Activated CD4-positive, alpha-beta memory T cell treated with anti-CD3 and anti-CD28 coated beads for 36 hours (primary cell): ENCODE measurements around the gene DAB2IP. TPM values are rescaled to one million over a fixed set of nuclear protein-coding genes. Genes with fewer than 3 reads are reported as not detected.
A peak's percentile ranks its signal among the peaks of the same experiment; 100 is the strongest.

Experiments
- CTCF ChIA-PET: fragments of 350-600 bp; sonication (Branson Sonifier 250); formaldehyde crosslinking; loops from one replicate; lab custom pipeline; 2021; ENCODE audit warnings: antibody characterized with exemption, inconsistent platforms; lab: Charles Lee
- POLR2A ChIA-PET: fragments of 350-600 bp; sonication (Branson Sonifier 250); formaldehyde crosslinking; loops from one replicate; lab custom pipeline; 2021; ENCODE audit warnings: antibody characterized with exemption; lab: Charles Lee
- DNase-seq: peaks from one replicate; pipeline ENCODE4 v3.0.0-alpha.2; 2020
- H3K27ac Mint-ChIP-seq: one replicate; pipeline ENCODE4 v1.8.0; 2021; ENCODE audit warnings: mixed read lengths
- H3K27me3 Mint-ChIP-seq: one replicate; pipeline ENCODE4 v1.8.0; 2021; ENCODE audit warnings: mixed read lengths
- H3K36me3 Mint-ChIP-seq: one replicate; pipeline ENCODE4 v1.8.0; 2021; ENCODE audit warnings: mixed read lengths
- H3K4me1 Mint-ChIP-seq: one replicate; pipeline ENCODE4 v1.8.0; 2021; ENCODE audit warnings: low read depth, mixed read lengths
- H3K4me3 Mint-ChIP-seq: one replicate; pipeline ENCODE4 v1.8.0; 2021; ENCODE audit warnings: mild to moderate bottlenecking, mixed read lengths
- H3K9me3 Mint-ChIP-seq: one replicate; pipeline ENCODE4 v1.8.0; 2021; ENCODE audit warnings: mixed read lengths
- intact Hi-C: fragments of 100-400 bp; cut with micrococcal nuclease; formaldehyde crosslinking; loops from one replicate; pipeline ENCODE4 v1.15.1; 2023
- total RNA-seq, 2 experiments: library from RNA; stranded (reverse); gene quantifications; one replicate each; pipeline ENCODE4 v1.2.3, GENCODE V29; 2021

The DAB2IP gene
- total RNA-seq, 2 experiments from 2014 or later: not detected

DNA sequence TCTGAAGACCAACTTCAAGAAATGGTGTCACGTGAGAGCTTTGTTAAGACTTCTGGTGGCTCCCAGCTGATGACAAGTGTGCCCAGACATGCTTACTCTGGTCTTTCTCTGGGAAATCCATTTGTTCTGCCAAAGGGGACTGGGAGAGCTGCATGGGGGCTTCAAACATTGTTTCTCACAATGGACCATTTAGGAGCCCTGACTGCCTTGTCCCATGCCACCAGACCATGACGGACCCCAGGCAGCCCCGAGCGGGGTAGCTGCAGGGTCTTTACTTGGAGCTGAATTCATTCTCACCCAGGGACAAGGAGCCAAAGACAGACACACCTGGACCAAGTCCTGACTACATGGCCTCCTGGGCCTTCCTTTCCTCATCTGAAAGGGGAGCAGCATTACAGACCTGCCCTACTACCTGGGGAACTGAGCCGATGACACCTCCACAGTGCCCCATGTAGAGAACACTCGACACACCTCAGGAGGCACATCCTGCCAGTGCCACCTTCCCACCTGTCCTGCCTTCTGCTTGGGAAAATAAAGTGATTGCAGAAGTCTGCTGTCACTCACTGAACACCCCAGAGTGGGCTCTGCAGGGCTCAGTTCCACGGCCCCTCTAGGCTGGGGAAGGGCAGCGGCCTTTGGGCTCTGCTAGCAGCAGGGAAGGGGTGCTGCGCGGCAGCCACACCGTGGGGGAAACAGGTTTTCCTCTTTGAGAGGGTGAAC is 169.0 kb downstream of the DAB2IP start:
- Mint-ChIP-seq H3K36me3 (no peaks in the 10 kb centered on the region), H3K27ac (no peak overlapping the region), H3K27me3 (no peaks in the 10 kb centered on the region), H3K4me1 (no peaks in the 10 kb centered on the region), H3K9me3 (no peaks in the 10 kb centered on the region), H3K4me3 (no peak overlapping the region)
- CTCF ChIA-PET: no interaction called here
- POLR2A ChIA-PET: no interaction called here
- no peak for DNase-seq
- intact Hi-C loops: no loop called here

GRCh38 chr9:121821326-121821725 is 169.9 kb downstream of the DAB2IP start:
- Mint-ChIP-seq H3K4me3 (no peak overlapping the region), H3K36me3 (no peaks in the 10 kb centered on the region), H3K4me1 (no peaks in the 10 kb centered on the region), H3K27ac (no peak overlapping the region), H3K27me3 (no peaks in the 10 kb centered on the region), H3K9me3 (no peaks in the 10 kb centered on the region)
- DNase-seq: no peak
- ChIA-PET POLR2A (no interaction called here), CTCF (no interaction called here)
- intact Hi-C loops: no loop called here

GRCh38 chr9:121822093-121823085 is 171.0 kb downstream of the DAB2IP start:
- Mint-ChIP-seq H3K4me3 (no peak overlapping the region), H3K36me3 (no peaks in the 10 kb centered on the region), H3K27ac (no peak overlapping the region), H3K9me3 (no peaks in the 10 kb centered on the region), H3K4me1 (no peaks in the 10 kb centered on the region), H3K27me3 (no peaks in the 10 kb centered on the region)
- DNase-seq: peak; percentile 9
- intact Hi-C loops: no loop called here
- POLR2A ChIA-PET: no interaction called here
- CTCF ChIA-PET: no interaction called here

DNA sequence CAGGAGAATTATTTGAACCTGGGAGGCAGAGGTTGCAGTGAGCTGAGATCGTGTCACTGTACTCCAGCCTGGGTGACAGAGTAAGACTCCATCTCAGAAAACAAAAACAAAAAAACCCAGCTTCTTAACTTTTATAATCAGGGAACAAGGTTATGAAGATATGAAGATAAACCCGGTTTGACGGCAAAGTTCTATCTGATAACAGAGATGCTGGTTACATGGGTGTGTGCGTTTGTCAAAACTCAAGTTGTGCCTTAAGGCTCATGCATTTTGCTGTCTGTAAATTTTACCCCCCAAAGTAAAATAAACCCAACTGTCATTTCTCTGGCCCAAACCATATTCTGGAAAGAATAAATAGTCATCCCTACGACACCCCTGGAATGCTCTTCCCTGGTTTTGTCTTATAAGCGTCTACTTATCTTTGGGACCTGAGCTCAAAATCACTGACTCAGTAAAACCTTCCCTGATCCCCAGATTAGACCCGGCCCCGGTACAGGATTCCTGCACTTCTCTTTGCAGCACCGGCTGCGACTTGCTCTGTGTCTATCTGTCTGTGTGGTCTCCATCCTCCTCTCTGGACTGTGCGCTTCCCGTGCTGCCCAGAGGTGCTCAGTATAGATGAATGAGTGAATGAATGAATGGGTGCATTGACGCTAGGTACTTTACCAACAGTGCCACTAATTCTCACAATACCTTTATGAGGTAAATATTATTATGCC is 172.2 kb downstream of the DAB2IP start:
- no peaks in the 10 kb centered on the region for H3K4me1 Mint-ChIP-seq
- DNase-seq: no peak
- no peaks in the 10 kb centered on the region for H3K36me3 Mint-ChIP-seq
- no peak overlapping the region for H3K27ac Mint-ChIP-seq
- H3K27me3 Mint-ChIP-seq: no peaks in the 10 kb centered on the region
- no peak overlapping the region for H3K4me3 Mint-ChIP-seq
- ChIA-PET POLR2A (interaction anchor here (0.7 kb wide), 1 partner anchor 589 kb away, joined by 3 read pairs; no protein-coding TSS in a partner anchor), CTCF (no interaction called here)
- no peaks in the 10 kb centered on the region for H3K9me3 Mint-ChIP-seq
- intact Hi-C loops: no loop called here

- ChIA-PET POLR2A (no interaction called here), CTCF (no interaction called here)
- Mint-ChIP-seq H3K27ac (no peak overlapping the region), H3K4me3 (no peak overlapping the region), H3K9me3 (no peaks in the 10 kb centered on the region), H3K4me1 (no peaks in the 10 kb centered on the region), H3K36me3 (no peaks in the 10 kb centered on the region), H3K27me3 (no peaks in the 10 kb centered on the region)
- DNase-seq: peak; percentile 3
- intact Hi-C loops: no loop called here
Measured at GRCh38 chr9:121824651-121825030, 173.2 kb downstream of the DAB2IP start.

GRCh38 chr9:121825031-121825691 is 173.7 kb downstream of the DAB2IP start:
- Mint-ChIP-seq H3K4me3 (no peak overlapping the region), H3K9me3 (no peaks in the 10 kb centered on the region), H3K4me1 (no peaks in the 10 kb centered on the region), H3K27ac (no peak overlapping the region), H3K36me3 (no peaks in the 10 kb centered on the region), H3K27me3 (no peaks in the 10 kb centered on the region)
- peak; percentile 3 for DNase-seq
- POLR2A ChIA-PET: no interaction called here
- CTCF ChIA-PET: no interaction called here
- intact Hi-C loops: no loop called here

GRCh38 chr9:121826711-121827110 is 175.3 kb downstream of the DAB2IP start:
- no peaks in the 10 kb centered on the region for H3K27me3 Mint-ChIP-seq
- CTCF ChIA-PET: no interaction called here

GRCh38 chr9:121827251-121827967 is 176.0 kb downstream of the DAB2IP start:
- ChIA-PET POLR2A (no interaction called here), CTCF (no interaction called here)
- no peak overlapping the region for H3K4me3 Mint-ChIP-seq
- no peaks in the 10 kb centered on the region for H3K36me3 Mint-ChIP-seq
- H3K27me3 Mint-ChIP-seq: no peaks in the 10 kb centered on the region
- H3K9me3 Mint-ChIP-seq: no peaks in the 10 kb centered on the region
- intact Hi-C loops: no loop called here
- DNase-seq: peak; percentile 2
- no peaks in the 10 kb centered on the region for H3K4me1 Mint-ChIP-seq
- H3K27ac Mint-ChIP-seq: no peak overlapping the region

More at GRCh38 chr9:121826711-121827110, 175.3 kb downstream of the DAB2IP start:
- intact Hi-C loops: no loop called here
- Mint-ChIP-seq H3K27ac (no peak overlapping the region), H3K4me3 (no peak overlapping the region), H3K9me3 (no peaks in the 10 kb centered on the region), H3K36me3 (no peaks in the 10 kb centered on the region), H3K4me1 (no peaks in the 10 kb centered on the region)
- POLR2A ChIA-PET: no interaction called here
- DNase-seq: peak; percentile 4

DNA sequence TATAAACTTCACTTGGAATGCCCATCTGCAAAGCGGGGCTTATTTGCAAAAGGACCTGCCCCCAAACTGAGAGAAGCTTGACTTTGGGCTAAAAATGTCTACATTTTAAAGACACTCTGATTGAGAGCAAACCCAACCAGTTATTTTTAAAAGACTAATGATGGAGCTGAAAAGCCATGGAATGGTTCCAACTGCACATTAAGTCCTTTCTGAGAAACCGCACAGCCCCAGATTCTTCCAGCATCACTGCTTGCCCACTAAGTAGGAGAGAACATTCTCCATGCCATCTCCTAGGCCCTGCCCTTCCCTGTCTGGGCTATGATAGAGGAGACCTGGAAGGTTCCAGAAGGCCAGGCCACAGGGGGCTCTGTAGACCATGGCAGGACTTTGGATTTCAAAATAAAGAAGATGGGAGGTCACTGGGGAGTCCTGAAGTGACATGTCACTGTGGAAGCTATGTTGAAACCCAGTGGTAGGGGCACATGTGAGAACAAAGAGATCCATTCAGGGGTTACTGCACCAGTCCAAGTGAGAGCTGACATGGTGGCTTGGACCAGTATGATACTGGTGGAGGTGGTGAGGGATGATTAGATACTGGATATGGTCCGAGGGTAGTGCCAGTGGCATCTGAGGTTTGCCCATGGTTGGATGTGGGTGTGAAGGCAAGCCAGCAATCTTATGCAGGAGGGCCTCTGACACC is 179.2 kb downstream of the DAB2IP start:
- intact Hi-C loops: no loop called here
- H3K27ac Mint-ChIP-seq: no peak overlapping the region

DNA sequence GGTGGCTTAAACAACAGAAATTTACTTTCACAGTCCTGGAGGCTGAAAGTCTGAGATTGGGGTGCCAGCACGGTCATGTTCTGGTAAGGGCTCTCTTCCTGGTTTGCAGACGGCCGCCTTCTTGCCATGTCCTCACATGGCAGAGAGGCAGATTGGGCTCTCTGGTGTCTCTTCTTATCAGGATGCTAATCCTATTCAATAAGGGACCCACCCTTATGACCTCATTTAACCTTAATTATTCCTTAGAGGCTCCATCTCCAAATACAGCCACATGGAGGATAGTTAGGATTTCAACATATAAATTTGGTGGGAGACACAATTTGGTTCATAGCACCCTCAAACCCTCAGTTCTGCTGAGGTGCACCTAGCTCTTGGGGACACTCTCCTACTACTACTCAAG is 180.4 kb downstream of the DAB2IP start:
- Mint-ChIP-seq H3K27me3 (no peaks in the 10 kb centered on the region), H3K36me3 (no peaks in the 10 kb centered on the region), H3K9me3 (no peaks in the 10 kb centered on the region), H3K4me1 (no peaks in the 10 kb centered on the region), H3K4me3 (no peak overlapping the region), H3K27ac (no peak overlapping the region)
- intact Hi-C loops: no loop called here
- ChIA-PET CTCF (no interaction called here), POLR2A (no interaction called here)
- no peak for DNase-seq

More for the DNA sequence above, 179.2 kb downstream of the DAB2IP start:
- H3K4me3 Mint-ChIP-seq: no peak overlapping the region
- H3K27me3 Mint-ChIP-seq: no peaks in the 10 kb centered on the region
- no peaks in the 10 kb centered on the region for H3K9me3 Mint-ChIP-seq
- H3K4me1 Mint-ChIP-seq: no peaks in the 10 kb centered on the region
- CTCF ChIA-PET: no interaction called here
- POLR2A ChIA-PET: no interaction called here
- DNase-seq: peak; percentile 1
- H3K36me3 Mint-ChIP-seq: no peaks in the 10 kb centered on the region

DNA sequence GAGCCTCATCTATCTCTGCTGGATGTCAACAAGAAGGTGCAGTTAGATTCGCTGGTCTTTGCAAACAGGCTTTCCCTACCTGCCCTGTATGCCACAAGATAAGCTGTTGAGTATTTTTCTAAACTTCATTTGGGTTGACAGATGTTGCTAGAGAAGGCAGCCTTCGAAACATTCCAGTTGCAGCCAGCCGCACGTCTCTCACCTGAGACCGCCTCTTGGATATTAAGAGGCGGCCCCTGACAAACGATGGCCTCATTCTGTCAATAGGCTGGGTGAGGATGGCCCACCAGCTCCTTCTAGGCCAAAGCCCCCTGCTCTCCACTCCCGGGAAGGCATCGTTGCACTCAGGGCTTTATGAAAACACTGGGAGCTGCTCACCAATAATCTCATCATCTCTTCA is 181.6 kb downstream of the DAB2IP start:
- Mint-ChIP-seq H3K4me1 (no peaks in the 10 kb centered on the region), H3K4me3 (no peak overlapping the region), H3K9me3 (no peaks in the 10 kb centered on the region), H3K36me3 (no peaks in the 10 kb centered on the region), H3K27ac (no peak overlapping the region), H3K27me3 (no peaks in the 10 kb centered on the region)
- intact Hi-C loops: no loop called here
- ChIA-PET CTCF (no interaction called here), POLR2A (no interaction called here)
- DNase-seq: no peak
